Endothelial cell of umbilical vein (primary cell): ENCODE data around the gene RFPL4AL1.

ENCODE experiments used
- CTCF ChIP-seq, 2 donors: IDR thresholded peaks; 1 replicate in 1 of 2; 2 replicates in 1 of 2; pipeline ENCODE4 v1.5.1; 2011; ENCODE audit warnings: low read length in 2 of 2, mild to moderate bottlenecking in 2 of 2, moderate library complexity in 2 of 2, control low read depth in 1 of 2, inconsistent platforms in 1 of 2, low read depth in 1 of 2; ENCODE audit not compliant: insufficient read depth in 1 of 2; ENCODE audit errors: extremely low read depth in 1 of 2
- EZH2 ChIP-seq: IDR thresholded peaks from 2 replicates; pipeline ENCODE4 v1.6.1; 2012; ENCODE audit warnings: borderline replicate concordance, low read depth, mild to moderate bottlenecking, moderate library complexity, low read length, inconsistent platforms; ENCODE audit not compliant: severe bottlenecking
- FOS ChIP-seq: IDR thresholded peaks from 2 replicates; pipeline ENCODE4 v1.6.1; 2011; ENCODE audit warnings: mild to moderate bottlenecking, low read length, moderate library complexity, borderline replicate concordance; ENCODE audit not compliant: insufficient read depth
- GATA2 ChIP-seq: IDR thresholded peaks from 2 replicates; pipeline ENCODE4 v1.7.0; 2011; ENCODE audit warnings: low read depth, mild to moderate bottlenecking, moderate library complexity, mixed read lengths, low read length; ENCODE audit not compliant: insufficient read length, insufficient read depth
- TF ChIP-seq, protein P1 (sequence below): IDR thresholded peaks from 2 replicates; pipeline ENCODE4 v1.6.1; 2011; ENCODE audit not compliant: insufficient read depth, insufficient read length

- TF ChIP-seq EZH2: no peak
- TF ChIP-seq, protein P1, sequence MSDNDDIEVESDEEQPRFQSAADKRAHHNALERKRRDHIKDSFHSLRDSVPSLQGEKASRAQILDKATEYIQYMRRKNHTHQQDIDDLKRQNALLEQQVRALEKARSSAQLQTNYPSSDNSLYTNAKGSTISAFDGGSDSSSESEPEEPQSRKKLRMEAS: no peak
- no peak for TF ChIP-seq CTCF (IDR thresholded peaks at IDR 0.05; ENCODE audit: extremely low read depth in 1 of 2, insufficient read depth in 1 of 2, low read depth in 1 of 2, low read length in 2 of 2)
- TF ChIP-seq GATA2: no peak
- TF ChIP-seq FOS: no peak
These were observed 42.4 kb downstream of the RFPL4AL1 start for GRCh38 chr19:55811340-55811739.
